NCI-H82 (cell line): ENCODE measurements around the gene ECEL1.
"Not testable (repeated sequence)": the region's sequence is repeated elsewhere in the genome, so short reads cannot be mapped to it uniquely, and the experiment has no call there.

Experiments used
- DNase-seq: peaks from one replicate; lab custom pipeline; 2025; lab: John Stamatoyannopoulos, UW

ECEL1 gene

GRCh38 chr2:232441922-232442321 lies 45.7 kb downstream of the ECEL1 start:
- not testable (repeated sequence) for DNase-seq

- DNase-seq = no peak
Measured at GRCh38 chr2:232441147-232441651, 46.4 kb downstream of the ECEL1 start.

GRCh38 chr2:232440220-232441018 lies 47.2 kb downstream of the ECEL1 start:
- DNase-seq = peak; percentile 89

- DNase-seq = no peak
Measured at GRCh38 chr2:232439758-232440135, 47.9 kb downstream of the ECEL1 start.

- DNase-seq = peak; percentile 74
Measured at GRCh38 chr2:232438951-232439757, 48.5 kb downstream of the ECEL1 start.

GRCh38 chr2:232438091-232438490 lies 49.5 kb downstream of the ECEL1 start:
- DNase-seq = no peak

GRCh38 chr2:232437195-232437571 lies 50.5 kb downstream of the ECEL1 start:
- no peak for DNase-seq

GRCh38 chr2:232436381-232437194 lies 51.0 kb downstream of the ECEL1 start:
- no peak for DNase-seq

- no peak for DNase-seq
Measured at GRCh38 chr2:232435805-232436204, 51.8 kb downstream of the ECEL1 start.

GRCh38 chr2:232435375-232435648 lies 52.3 kb downstream of the ECEL1 start:
- DNase-seq = no peak

GRCh38 chr2:232434563-232435374 lies 52.9 kb downstream of the ECEL1 start:
- no peak for DNase-seq

- DNase-seq = no peak
Measured at GRCh38 chr2:232434091-232434490, 53.5 kb downstream of the ECEL1 start.

- DNase-seq = not testable (repeated sequence)
Measured at GRCh38 chr2:232433622-232434021, 54.0 kb downstream of the ECEL1 start.

GRCh38 chr2:232432598-232433184 lies 54.9 kb downstream of the ECEL1 start:
- peak; percentile 48 for DNase-seq

- no peak for DNase-seq
Measured at GRCh38 chr2:232431705-232432590, 55.7 kb downstream of the ECEL1 start.
